MM.1S (cell line): ENCODE data around the gene CAMSAP1.
"Not testable (repeated sequence)": the region's sequence is repeated elsewhere in the genome, so short reads cannot be mapped to it uniquely, and the experiment has no call there.

Experiments
- DNase-seq: peaks from one replicate; pipeline ENCODE4 v3.0.0-alpha.2; 2015
- H2AFZ ChIP-seq: fragments of 300-600 bp; sonication (generic); 2 replicates; pipeline ENCODE4 v1.6.0; 2016; ENCODE audit warnings: antibody characterized with exemption, low read length
- H3F3A ChIP-seq: fragments of 300-600 bp; sonication (generic); 2 replicates; pipeline ENCODE4 v1.6.1; 2016; ENCODE audit warnings: mild to moderate bottlenecking, antibody characterized with exemption, low read length, moderate library complexity, mixed read lengths; ENCODE audit not compliant: insufficient read depth
- H3K27ac ChIP-seq: fragments of 300-600 bp; sonication (generic); 2 replicates; pipeline ENCODE4 v1.5.1; 2016; ENCODE audit warnings: mild to moderate bottlenecking, low read length
- H3K27me3 ChIP-seq: fragments of 300-600 bp; sonication (generic); replicated peaks from 2 replicates; pipeline ENCODE4 v1.6.0; 2016; ENCODE audit warnings: low read length; ENCODE audit not compliant: insufficient read depth
- H3K36me3 ChIP-seq: fragments of 300-600 bp; sonication (generic); replicated peaks from 2 replicates; pipeline ENCODE4 v1.6.1; 2016; ENCODE audit warnings: mild to moderate bottlenecking, low read length, mixed read lengths; ENCODE audit not compliant: insufficient read depth
- H3K4me1 ChIP-seq: fragments of 300-600 bp; sonication (generic); 2 replicates; pipeline ENCODE4 v1.6.1; 2016; ENCODE audit warnings: low read length, mixed read lengths
- H3K4me2 ChIP-seq: fragments of 300-600 bp; sonication (generic); 2 replicates; pipeline ENCODE4 v1.6.0; 2016; ENCODE audit warnings: low read depth, low read length
- H3K4me3 ChIP-seq: fragments of 300-600 bp; sonication (generic); 2 replicates; pipeline ENCODE4 v1.5.1; 2016; ENCODE audit warnings: low read length, mixed read lengths
- H3K79me2 ChIP-seq: fragments of 300-600 bp; sonication (generic); 2 replicates; pipeline ENCODE4 v1.6.1; 2016; ENCODE audit warnings: mixed run types, low read length, mixed read lengths
- H3K9ac ChIP-seq: fragments of 300-600 bp; sonication (generic); 2 replicates; pipeline ENCODE4 v1.6.1; 2016; ENCODE audit warnings: low read length, mixed read lengths
- H3K9me2 ChIP-seq: fragments of 300-600 bp; sonication (generic); replicated peaks from 2 replicates; pipeline ENCODE4 v1.6.1; 2016; ENCODE audit warnings: mild to moderate bottlenecking, low read length, mixed read lengths; ENCODE audit not compliant: insufficient read depth
- H3K9me3 ChIP-seq: fragments of 300-600 bp; sonication (generic); replicated peaks from 2 replicates; pipeline ENCODE4 v1.6.1; 2016; ENCODE audit warnings: mild to moderate bottlenecking, low read length, mixed read lengths; ENCODE audit not compliant: insufficient read depth
- H4K20me1 ChIP-seq: fragments of 300-600 bp; sonication (generic); 2 replicates; pipeline ENCODE4 v1.6.1; 2016; ENCODE audit warnings: mild to moderate bottlenecking, low read length, moderate library complexity, mixed read lengths; ENCODE audit not compliant: insufficient read depth
- CTCF ChIP-seq: fragments of 300-600 bp; sonication (generic); IDR thresholded peaks from 2 replicates; pipeline ENCODE4 v1.5.1; 2016; ENCODE audit warnings: antibody characterized with exemption, low read length, mixed read lengths
- EZH2 ChIP-seq: fragments of 300-600 bp; sonication (generic); optimal IDR thresholded peaks from 2 replicates; pipeline ENCODE3; 2017; ENCODE audit warnings: low read depth, mild to moderate bottlenecking, antibody characterized with exemption, low read length, mixed read lengths
- EZH2phosphoT487 ChIP-seq: fragments of 300-600 bp; sonication (generic); IDR thresholded peaks from 2 replicates; pipeline ENCODE4 v1.6.1; 2018; ENCODE audit warnings: antibody characterized with exemption, low read length

The CAMSAP1 gene

GRCh38 chr9:135952664-135953206 is 45.4 kb upstream of the CAMSAP1 start:
- peaks cover 10% of the 10 kb centered on the region; the same call in 1 of the 2 replicates for H4K20me1 ChIP-seq
- H3K4me3 ChIP-seq: no peak overlapping the region
- H3F3A ChIP-seq: no peaks in the 10 kb centered on the region
- no peaks in the 10 kb centered on the region for H3K27me3 ChIP-seq
- no peak overlapping the region for H3K9ac ChIP-seq
- H2AFZ ChIP-seq: no peak overlapping the region
- no peak for DNase-seq
- H3K27ac ChIP-seq: no peak overlapping the region
- no peak for TF ChIP-seq EZH2phosphoT487
- TF ChIP-seq CTCF: no peak
- no peak for TF ChIP-seq EZH2
- H3K9me3 ChIP-seq: no peaks in the 10 kb centered on the region
- no peak overlapping the region for H3K4me2 ChIP-seq
- no peaks in the 10 kb centered on the region for H3K9me2 ChIP-seq
- peaks cover 36% of the 10 kb centered on the region for H3K79me2 ChIP-seq
- H3K36me3 ChIP-seq: no peaks in the 10 kb centered on the region; the same call in 1 of the 2 replicates
- no peaks in the 10 kb centered on the region for H3K4me1 ChIP-seq

- Histone ChIP-seq H3K27ac (no peak overlapping the region), H4K20me1 (peaks cover 10% of the 10 kb centered on the region; the same call in 1 of the 2 replicates), H3K4me3 (no peak overlapping the region), H3K9me3 (no peaks in the 10 kb centered on the region), H3K9ac (no peak overlapping the region), H3K4me1 (no peaks in the 10 kb centered on the region), H3K79me2 (peaks cover 29% of the 10 kb centered on the region), H3K9me2 (no peaks in the 10 kb centered on the region), H3K36me3 (no peaks in the 10 kb centered on the region; the same call in 1 of the 2 replicates), H2AFZ (no peak overlapping the region), H3F3A (no peaks in the 10 kb centered on the region), H3K27me3 (no peaks in the 10 kb centered on the region), H3K4me2 (no peak overlapping the region)
- no peak for DNase-seq
- TF ChIP-seq EZH2: no peak
- TF ChIP-seq CTCF: no peak
- no peak for TF ChIP-seq EZH2phosphoT487
Measured at GRCh38 chr9:135951889-135952663, 44.7 kb upstream of the CAMSAP1 start.

GRCh38 chr9:135951310-135951709 is 44.0 kb upstream of the CAMSAP1 start:
- not testable (repeated sequence) for H3K9me2 ChIP-seq, H3F3A ChIP-seq, H3K36me3 ChIP-seq, H3K4me3 ChIP-seq, H4K20me1 ChIP-seq, DNase-seq, H3K27ac ChIP-seq, H3K9me3 ChIP-seq, H3K4me2 ChIP-seq, H3K4me1 ChIP-seq, H2AFZ ChIP-seq, H3K9ac ChIP-seq, H3K27me3 ChIP-seq
- H3K79me2 ChIP-seq: peaks cover 21% of the 10 kb centered on the region

- not testable (repeated sequence) for H3K36me3 ChIP-seq, H3K4me2 ChIP-seq, H4K20me1 ChIP-seq, H3F3A ChIP-seq, H3K9me3 ChIP-seq, H3K4me1 ChIP-seq, H3K27ac ChIP-seq, DNase-seq, H3K27me3 ChIP-seq, H2AFZ ChIP-seq, H3K9me2 ChIP-seq, H3K9ac ChIP-seq, H3K4me3 ChIP-seq
- H3K79me2 ChIP-seq: peaks cover 17% of the 10 kb centered on the region
Measured at GRCh38 chr9:135950841-135951240, 43.5 kb upstream of the CAMSAP1 start.
